ENCODE measurements around the gene COLEC11. TPM values are rescaled to one million over a fixed set of nuclear protein-coding genes. Genes with fewer than 3 reads are reported as not detected.
"Not testable (repeated sequence)": the region's sequence is repeated elsewhere in the genome, so short reads cannot be mapped to it uniquely, and the experiment has no call there.

The COLEC11 gene
- total RNA-seq, 1 donor from 2014 or later = not detected

DNA sequence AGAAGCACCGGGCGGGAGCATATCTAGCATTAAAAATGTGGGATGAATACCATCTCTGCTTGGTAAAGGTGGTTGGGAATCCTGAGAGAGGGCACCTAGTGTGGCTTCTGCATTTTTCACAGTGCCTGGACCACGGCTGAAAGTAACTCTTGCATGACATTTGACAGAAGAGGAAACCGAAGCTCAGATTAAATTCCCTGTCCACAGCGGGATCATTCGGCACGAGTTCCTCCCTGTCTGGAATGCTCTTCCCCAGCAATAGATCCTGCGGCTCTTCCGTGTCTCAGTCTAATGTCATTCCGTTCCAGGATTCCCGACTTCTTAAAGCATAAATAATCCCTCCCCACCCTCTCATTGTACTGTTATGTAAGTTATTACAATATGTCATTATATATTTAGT lies 20.8 kb upstream of the COLEC11 start:
- DNase-seq (ENCODE audit: low spot score) = no peak
- Mint-ChIP-seq H3K36me3 (ENCODE audit: low read depth) (peaks cover 33% of the 10 kb centered on the region), H3K27ac (no peak overlapping the region), H3K9me3 (no peaks in the 10 kb centered on the region), H3K4me3 (peak overlapping the region; percentile 99), H3K27me3 (ENCODE audit: insufficient read depth) (peaks cover 1% of the 10 kb centered on the region), H3K4me1 (ENCODE audit: low read depth) (peaks cover 41% of the 10 kb centered on the region)
- intact Hi-C loops (cut with micrococcal nuclease) = no loop called here

DNA sequence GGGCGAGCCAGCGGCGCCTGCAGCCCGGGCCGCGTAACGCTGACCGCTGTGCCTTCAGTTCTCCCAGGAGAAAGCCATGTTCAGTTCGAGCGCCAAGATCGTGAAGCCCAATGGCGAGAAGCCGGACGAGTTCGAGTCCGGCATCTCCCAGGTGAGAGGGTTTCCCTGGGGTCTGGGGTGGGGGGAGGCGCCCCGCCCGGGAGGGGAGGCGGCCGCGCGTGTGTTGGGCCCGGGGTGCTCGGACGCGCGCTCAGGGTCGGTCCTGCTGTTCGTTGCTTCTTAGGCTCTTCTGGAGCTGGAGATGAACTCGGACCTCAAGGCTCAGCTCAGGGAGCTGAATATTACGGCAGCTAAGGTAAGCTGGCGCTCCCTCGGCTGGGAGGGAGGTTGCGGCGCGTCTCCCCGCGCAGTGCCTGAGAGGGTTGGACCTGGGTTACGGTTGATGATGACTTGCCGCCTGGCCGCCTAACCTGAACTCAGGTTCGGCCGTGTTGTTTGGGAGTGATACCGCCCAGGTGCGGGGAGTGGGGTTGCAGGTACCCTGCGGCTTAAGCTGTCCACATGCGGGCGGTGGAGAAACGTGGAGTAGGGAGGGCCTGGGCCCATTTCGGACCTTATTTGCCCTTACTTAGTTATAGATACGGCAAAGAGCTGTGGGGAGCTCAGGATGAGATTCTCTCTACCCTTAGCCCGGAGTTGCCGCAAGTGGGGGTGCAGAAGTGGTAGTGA lies 19.2 kb upstream of the COLEC11 start:
- no peaks in the 10 kb centered on the region for H3K9me3 Mint-ChIP-seq
- intact Hi-C loops (cut with micrococcal nuclease) = loop anchor here (1.0 kb wide), 5 partner anchors 17 to 962 kb away; partner anchors contain the start of genes EIPR1 and RNASEH1
- peak overlapping the region; percentile 99 for H3K4me3 Mint-ChIP-seq
- peaks cover 1% of the 10 kb centered on the region for H3K27me3 Mint-ChIP-seq (ENCODE audit: insufficient read depth)
- peaks cover 54% of the 10 kb centered on the region for H3K4me1 Mint-ChIP-seq (ENCODE audit: low read depth)
- H3K27ac Mint-ChIP-seq = peak overlapping the region; percentile 91
- peak; percentile 17 for DNase-seq (ENCODE audit: low spot score)
- peaks cover 47% of the 10 kb centered on the region for H3K36me3 Mint-ChIP-seq (ENCODE audit: low read depth)

DNA sequence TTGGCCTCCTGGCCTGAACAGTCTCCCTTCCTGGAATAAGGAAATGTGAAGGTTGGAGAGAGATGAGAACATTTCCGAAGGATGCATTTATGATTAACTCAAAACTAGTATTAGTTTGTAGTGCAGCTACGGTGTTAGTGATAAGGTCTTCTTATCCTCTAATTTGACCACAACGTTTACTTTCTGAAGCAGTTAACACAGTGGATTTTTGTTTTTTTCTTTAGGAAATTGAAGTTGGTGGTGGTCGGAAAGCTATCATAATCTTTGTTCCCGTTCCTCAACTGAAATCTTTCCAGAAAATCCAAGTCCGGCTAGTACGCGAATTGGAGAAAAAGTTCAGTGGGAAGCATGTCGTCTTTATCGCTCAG lies 18.7 kb upstream of the COLEC11 start:
- Mint-ChIP-seq H3K36me3 (ENCODE audit: low read depth) (peaks cover 50% of the 10 kb centered on the region), H3K4me3 (peak overlapping the region; percentile 99), H3K27ac (peak overlapping the region; percentile 91), H3K4me1 (ENCODE audit: low read depth) (peaks cover 54% of the 10 kb centered on the region)
- H3K9me3 Mint-ChIP-seq; intact Hi-C loops (cut with micrococcal nuclease); DNase-seq (ENCODE audit: low spot score); H3K27me3 Mint-ChIP-seq (ENCODE audit: insufficient read depth): not testable (repeated sequence)

DNA sequence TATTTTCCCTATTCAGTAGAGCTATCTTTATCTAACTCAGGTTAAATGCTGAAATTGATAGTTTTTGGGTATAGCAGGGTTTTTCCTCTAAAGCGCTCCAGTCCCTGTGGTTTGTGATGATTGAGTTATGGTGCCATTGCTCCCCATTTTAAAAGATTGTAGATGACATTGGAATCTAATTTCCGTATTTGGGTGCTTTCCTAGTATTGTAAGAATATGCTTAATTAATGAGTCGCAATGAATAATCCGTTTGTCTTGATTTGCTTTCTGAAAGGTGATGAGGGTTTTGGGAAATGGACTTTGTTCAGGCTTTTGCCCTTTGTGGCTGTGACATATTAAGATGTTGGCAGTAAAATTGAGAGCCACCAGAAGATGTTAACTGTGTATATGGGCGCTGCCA lies 15.9 kb upstream of the COLEC11 start:
- DNase-seq (ENCODE audit: low spot score) = no peak
- no peaks in the 10 kb centered on the region for H3K27me3 Mint-ChIP-seq (ENCODE audit: insufficient read depth)
- peaks cover 62% of the 10 kb centered on the region for H3K36me3 Mint-ChIP-seq (ENCODE audit: low read depth)
- no peaks in the 10 kb centered on the region for H3K9me3 Mint-ChIP-seq
- peaks cover 58% of the 10 kb centered on the region for H3K4me1 Mint-ChIP-seq (ENCODE audit: low read depth)
- no peak overlapping the region for H3K27ac Mint-ChIP-seq
- peak overlapping the region; percentile 46 for H3K4me3 Mint-ChIP-seq
- intact Hi-C loops (cut with micrococcal nuclease) = loop anchor here (2.0 kb wide), 1 partner anchor 18 kb away; no protein-coding TSS in a partner anchor

- Mint-ChIP-seq H3K4me3 (no peak overlapping the region), H3K4me1 (ENCODE audit: low read depth) (peaks cover 54% of the 10 kb centered on the region), H3K27ac (no peak overlapping the region), H3K9me3 (no peaks in the 10 kb centered on the region), H3K36me3 (ENCODE audit: low read depth) (peaks cover 62% of the 10 kb centered on the region), H3K27me3 (ENCODE audit: insufficient read depth) (no peaks in the 10 kb centered on the region)
- intact Hi-C loops (cut with micrococcal nuclease) = no loop called here
- no peak for DNase-seq (ENCODE audit: low spot score)
Measured at GRCh38 chr2:3580449-3580848, 14.5 kb upstream of the COLEC11 start.

- Mint-ChIP-seq H3K4me3 (no peak overlapping the region), H3K9me3 (no peaks in the 10 kb centered on the region), H3K36me3 (ENCODE audit: low read depth) (peaks cover 52% of the 10 kb centered on the region), H3K4me1 (ENCODE audit: low read depth) (peaks cover 45% of the 10 kb centered on the region), H3K27ac (no peak overlapping the region), H3K27me3 (ENCODE audit: insufficient read depth) (no peaks in the 10 kb centered on the region)
- intact Hi-C loops (cut with micrococcal nuclease) = no loop called here
- DNase-seq (ENCODE audit: low spot score) = no peak
Measured at GRCh38 chr2:3581367-3582262, 13.3 kb upstream of the COLEC11 start.

DNA sequence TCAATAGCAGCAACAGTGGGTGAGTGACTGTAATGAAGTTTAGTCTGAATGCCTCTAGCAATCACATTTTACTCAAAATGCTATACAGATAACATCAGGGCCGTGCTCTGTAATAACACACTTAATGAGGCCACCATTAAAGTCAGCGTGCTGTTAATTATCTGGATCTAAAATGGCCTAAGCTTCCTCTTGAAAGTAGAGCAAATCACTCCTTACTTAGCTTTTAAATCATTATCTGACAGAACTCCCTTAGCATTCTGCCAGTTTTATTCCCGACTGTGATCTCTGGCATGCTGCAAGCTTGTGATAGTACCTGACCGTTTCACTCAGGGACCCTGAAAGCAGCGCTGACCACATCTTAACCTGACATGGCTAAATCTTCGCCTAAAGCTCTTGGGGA lies 10.8 kb upstream of the COLEC11 start:
- H3K27me3 Mint-ChIP-seq (ENCODE audit: insufficient read depth) = no peaks in the 10 kb centered on the region
- DNase-seq (ENCODE audit: low spot score) = no peak
- no peak overlapping the region for H3K4me3 Mint-ChIP-seq
- H3K36me3 Mint-ChIP-seq (ENCODE audit: low read depth) = peaks cover 29% of the 10 kb centered on the region
- peaks cover 21% of the 10 kb centered on the region for H3K4me1 Mint-ChIP-seq (ENCODE audit: low read depth)
- no peak overlapping the region for H3K27ac Mint-ChIP-seq
- intact Hi-C loops (cut with micrococcal nuclease) = no loop called here
- no peaks in the 10 kb centered on the region for H3K9me3 Mint-ChIP-seq

DNA sequence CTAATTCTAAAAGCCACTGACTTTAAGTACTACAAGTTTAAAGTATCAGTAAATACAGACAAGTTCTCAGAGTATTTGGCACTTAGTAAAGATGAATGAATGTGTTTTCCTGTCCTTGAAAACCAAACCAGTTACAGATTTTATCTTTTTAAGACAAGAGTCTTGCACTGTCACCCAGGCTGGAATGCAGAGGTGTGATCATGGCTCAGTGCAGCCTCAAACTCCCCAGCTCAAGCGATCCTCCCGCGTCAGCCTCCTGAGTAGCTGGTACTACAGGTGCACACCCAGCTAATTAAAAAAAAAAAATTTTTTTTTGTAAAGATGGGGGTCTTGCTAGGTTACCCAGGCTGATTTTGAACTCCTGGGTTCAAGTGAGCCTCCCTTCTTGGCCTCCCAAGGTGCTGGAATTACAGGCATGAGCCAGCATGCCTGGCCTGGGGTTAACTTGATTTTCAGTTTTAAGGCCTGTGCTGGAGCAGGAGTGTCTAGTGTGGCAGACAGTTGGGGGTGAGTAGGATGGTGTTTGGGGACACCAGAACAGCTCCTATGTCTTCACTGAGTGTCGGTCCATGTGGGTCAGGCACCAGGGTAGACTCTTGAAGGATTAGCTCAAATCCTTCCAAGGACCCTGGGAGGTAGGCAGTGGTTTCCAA lies 10.2 kb upstream of the COLEC11 start:
- Mint-ChIP-seq H3K36me3 (ENCODE audit: low read depth) (peaks cover 23% of the 10 kb centered on the region), H3K27me3 (ENCODE audit: insufficient read depth) (no peaks in the 10 kb centered on the region), H3K4me3 (no peak overlapping the region), H3K4me1 (ENCODE audit: low read depth) (peaks cover 14% of the 10 kb centered on the region), H3K27ac (no peak overlapping the region), H3K9me3 (no peaks in the 10 kb centered on the region)
- no peak for DNase-seq (ENCODE audit: low spot score)
- intact Hi-C loops (cut with micrococcal nuclease) = no loop called here

DNA sequence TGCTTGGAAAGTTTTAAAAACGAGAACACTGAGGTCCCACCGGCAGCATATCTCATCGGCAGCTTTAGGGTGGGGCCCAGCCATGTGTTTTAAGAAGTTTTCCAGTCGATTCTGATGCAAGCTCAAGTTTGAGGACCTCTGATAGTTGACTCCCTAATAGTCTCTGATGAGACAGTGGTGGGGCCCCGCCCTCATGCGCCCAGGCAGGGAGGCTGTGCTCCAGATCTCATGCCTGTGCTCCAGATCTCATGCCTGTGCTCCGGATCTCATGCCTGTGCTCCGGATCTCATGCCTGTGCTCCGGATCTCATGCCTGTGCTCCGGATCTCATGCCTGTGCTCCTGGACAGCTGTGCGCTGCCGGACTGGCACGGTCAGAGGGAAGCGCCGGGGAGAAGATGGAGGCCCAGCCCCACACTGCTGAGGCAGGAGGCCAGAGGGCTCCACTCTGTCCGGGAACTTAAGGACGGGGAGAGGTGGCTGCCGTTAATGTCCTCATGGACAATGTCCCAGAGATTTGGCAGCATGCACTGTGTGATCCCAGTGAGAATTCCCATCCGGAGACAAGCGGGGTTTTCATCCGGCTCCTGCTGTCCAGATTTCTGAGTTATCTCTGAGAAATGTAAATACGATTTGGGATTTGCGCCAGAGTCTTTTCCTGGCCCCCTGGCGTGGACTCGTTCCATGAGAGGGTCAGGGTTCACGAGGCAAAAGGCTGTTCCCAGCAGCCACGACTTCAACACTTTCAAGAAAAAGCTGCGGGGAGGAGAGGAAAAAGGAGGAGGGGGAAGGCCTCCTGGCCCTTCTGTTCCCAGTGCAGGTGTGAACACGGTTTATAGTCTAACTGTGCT lies 9.4 kb upstream of the COLEC11 start:
- no peak overlapping the region for H3K4me3 Mint-ChIP-seq
- no peaks in the 10 kb centered on the region for H3K27me3 Mint-ChIP-seq (ENCODE audit: insufficient read depth)
- no peaks in the 10 kb centered on the region for H3K9me3 Mint-ChIP-seq
- peaks cover 7% of the 10 kb centered on the region for H3K4me1 Mint-ChIP-seq (ENCODE audit: low read depth)
- DNase-seq (ENCODE audit: low spot score) = no peak
- intact Hi-C loops (cut with micrococcal nuclease) = no loop called here
- peaks cover 17% of the 10 kb centered on the region for H3K36me3 Mint-ChIP-seq (ENCODE audit: low read depth)
- H3K27ac Mint-ChIP-seq = no peak overlapping the region

DNA sequence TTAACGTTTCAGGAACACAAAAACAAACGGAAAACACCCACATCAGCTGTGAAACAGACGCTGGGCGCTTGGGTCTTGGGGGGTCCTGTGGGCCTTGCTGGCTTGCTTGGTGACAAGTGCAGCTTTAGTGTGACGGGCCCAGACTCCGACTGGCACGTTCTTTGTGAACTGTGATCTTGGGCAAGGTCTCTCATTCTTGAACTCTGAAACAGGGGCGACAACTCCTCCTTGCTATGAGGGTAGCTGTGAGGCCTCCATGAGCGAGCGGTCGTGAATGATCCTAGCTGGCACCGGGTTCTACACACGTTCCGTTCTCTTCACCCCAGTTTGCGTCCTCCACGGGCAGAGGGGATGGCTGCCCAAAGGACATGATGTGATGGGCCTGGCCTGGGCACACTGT lies 8.7 kb upstream of the COLEC11 start:
- no peak for DNase-seq (ENCODE audit: low spot score)
- H3K27ac Mint-ChIP-seq = no peak overlapping the region
- no peak overlapping the region for H3K4me3 Mint-ChIP-seq
- intact Hi-C loops (cut with micrococcal nuclease) = no loop called here
- H3K4me1 Mint-ChIP-seq (ENCODE audit: low read depth) = peaks cover 6% of the 10 kb centered on the region
- no peaks in the 10 kb centered on the region for H3K9me3 Mint-ChIP-seq
- H3K36me3 Mint-ChIP-seq (ENCODE audit: low read depth) = peaks cover 12% of the 10 kb centered on the region
- no peaks in the 10 kb centered on the region for H3K27me3 Mint-ChIP-seq (ENCODE audit: insufficient read depth)

GRCh38 chr2:3587021-3587420 lies 7.9 kb upstream of the COLEC11 start:
- no peaks in the 10 kb centered on the region for H3K4me1 Mint-ChIP-seq (ENCODE audit: low read depth)
- H3K27me3 Mint-ChIP-seq (ENCODE audit: insufficient read depth) = no peaks in the 10 kb centered on the region
- DNase-seq (ENCODE audit: low spot score) = no peak
- H3K36me3 Mint-ChIP-seq (ENCODE audit: low read depth) = peaks cover 5% of the 10 kb centered on the region
- no peak overlapping the region for H3K4me3 Mint-ChIP-seq
- H3K9me3 Mint-ChIP-seq = no peaks in the 10 kb centered on the region
- intact Hi-C loops (cut with micrococcal nuclease) = no loop called here
- no peak overlapping the region for H3K27ac Mint-ChIP-seq

GRCh38 chr2:3587432-3587831 lies 7.5 kb upstream of the COLEC11 start:
- H3K27me3 Mint-ChIP-seq (ENCODE audit: insufficient read depth) = no peaks in the 10 kb centered on the region
- no peak for DNase-seq (ENCODE audit: low spot score)
- H3K9me3 Mint-ChIP-seq = no peaks in the 10 kb centered on the region
- H3K4me1 Mint-ChIP-seq (ENCODE audit: low read depth) = no peaks in the 10 kb centered on the region
- H3K36me3 Mint-ChIP-seq (ENCODE audit: low read depth) = peaks cover 4% of the 10 kb centered on the region
- H3K27ac Mint-ChIP-seq = no peak overlapping the region
- H3K4me3 Mint-ChIP-seq = no peak overlapping the region
- intact Hi-C loops (cut with micrococcal nuclease) = no loop called here

All from activated T-helper 1 cell treated with anti-CD3 and anti-CD28 coated beads, Interleukin-12 subunit alpha, Interleukin-12 subunit beta, Interleukin-2, Interleukin-4 antibody, amounts not matched to agents 30 ng/mL and 10 ng/mL and 1 ng/mL, durations not matched to agents 14 hours and 24 hours and 36 hours (primary cell).